MCF 10A (cell line): Measurements from ENCODE around the gene TCF25. TPM values are rescaled to one million over a fixed set of nuclear protein-coding genes. Genes with fewer than 3 reads are reported as not detected.

Experiments
- BruUV-seq: library from RNA; stranded (reverse); fragments of 400-500 nt; replicated peaks from 2 replicates; lab custom pipeline; 2021; lab: Mats Ljungman, UMichigan
- CTCF ChIA-PET: fragments of 300-600 bp; sonication (Branson Sonifier 250); formaldehyde crosslinking; extraction: SDS; loops from one replicate; lab custom pipeline; 2021; ENCODE audit warnings: antibody characterized with exemption, inconsistent platforms; lab: Yijun Ruan, JAX
- POLR2A ChIA-PET: fragments of 300-600, 350-650 bp; sonication (Branson Sonifier 250); formaldehyde crosslinking; extraction: SDS; loops from one replicate; lab custom pipeline; 2020; ENCODE audit warnings: antibody characterized with exemption, inconsistent platforms; lab: Yijun Ruan, JAX
- DNase-seq: peaks from one replicate; pipeline ENCODE4 v3.0.0-alpha.2; 2018; ENCODE audit not compliant: unreplicated experiment
- H3K27ac Mint-ChIP-seq: one replicate; pipeline ENCODE4 v1.8.0; 2022; ENCODE audit warnings: mild to moderate bottlenecking, low read depth, mixed read lengths; ENCODE audit not compliant: unreplicated experiment
- H3K27me3 Mint-ChIP-seq: one replicate; pipeline ENCODE4 v1.8.0; 2022; ENCODE audit warnings: mixed read lengths; ENCODE audit not compliant: insufficient read depth, unreplicated experiment
- H3K36me3 Mint-ChIP-seq: one replicate; pipeline ENCODE4 v1.8.0; 2022; ENCODE audit warnings: mild to moderate bottlenecking, moderate library complexity, mixed read lengths; ENCODE audit not compliant: insufficient read depth, unreplicated experiment
- H3K4me1 Mint-ChIP-seq: one replicate; pipeline ENCODE4 v1.8.0; 2022; ENCODE audit warnings: mixed read lengths; ENCODE audit not compliant: insufficient read depth, unreplicated experiment
- H3K4me3 Mint-ChIP-seq: one replicate; pipeline ENCODE4 v1.8.0; 2022; ENCODE audit warnings: mild to moderate bottlenecking, moderate library complexity, mixed read lengths; ENCODE audit not compliant: unreplicated experiment
- H3K9me3 Mint-ChIP-seq: one replicate; pipeline ENCODE4 v1.8.0; 2022; ENCODE audit warnings: mixed read lengths; ENCODE audit not compliant: unreplicated experiment
- intact Hi-C: fragments of 100-400 bp; cut with micrococcal nuclease; formaldehyde crosslinking; loops from 2 replicates; pipeline ENCODE4 v1.14.1; 2022
- total RNA-seq: library from RNA; stranded (reverse); gene quantifications from 2 replicates; pipeline ENCODE4 v1.2.3, GENCODE V29; 2022
- TF ChIP-seq, protein P1 (sequence below): fragments of 200-600 bp; IDR thresholded peaks from one replicate; pipeline ENCODE4 v1.8.0; 2022; ENCODE audit warnings: antibody characterized with exemption, mild to moderate bottlenecking; ENCODE audit not compliant: unreplicated experiment

Gene TCF25
- total RNA-seq, 1 experiment from 2014 or later, result 239 TPM

DNA sequence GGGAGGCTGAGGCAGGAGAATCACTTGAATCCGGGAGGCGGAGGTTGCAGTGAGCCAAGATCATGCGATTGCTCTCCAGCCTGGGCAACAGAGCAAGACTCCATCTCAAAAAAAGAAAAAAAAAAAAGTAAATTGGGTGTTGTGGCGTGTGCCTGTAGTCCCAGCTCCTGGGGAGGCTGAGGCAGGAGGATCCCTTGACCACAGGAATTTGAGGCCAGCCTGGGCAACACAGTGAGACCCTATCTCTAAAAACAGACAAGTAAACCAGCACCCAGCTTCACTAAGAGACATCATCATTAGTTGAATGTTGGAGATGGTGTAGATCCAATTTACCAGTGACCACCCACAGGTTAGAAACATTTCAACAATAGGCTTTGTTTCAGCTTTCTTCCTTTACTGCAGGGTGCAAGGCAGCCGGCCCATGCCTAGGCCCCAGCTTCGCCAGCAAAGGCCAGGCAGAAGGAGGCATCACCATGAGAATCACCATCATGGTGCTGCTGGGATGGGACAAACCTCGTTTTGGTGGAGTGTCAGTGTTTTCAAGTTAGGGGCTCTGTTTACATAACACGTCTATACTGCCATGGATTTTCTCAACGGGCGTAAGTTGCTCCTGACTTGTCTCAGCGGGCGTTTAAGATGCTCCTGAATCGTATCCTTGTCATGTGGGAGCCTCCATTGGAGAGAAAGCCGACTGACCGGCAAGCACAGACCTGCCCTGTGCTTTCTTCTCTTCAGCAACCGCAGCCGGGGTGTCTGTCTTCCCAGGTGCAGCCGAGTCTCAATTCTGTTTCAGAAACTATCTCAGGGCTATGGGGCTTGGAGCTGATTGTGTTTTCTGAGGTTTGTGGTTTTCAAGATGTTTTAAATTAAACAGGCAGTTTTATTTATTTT lies 7.3 kb downstream of the TCF25 start:
- Mint-ChIP-seq H3K27ac (peak overlapping the region; percentile 76), H3K4me3 (no peak overlapping the region), H3K27me3 (no peaks in the 10 kb centered on the region), H3K36me3 (peaks cover 83% of the 10 kb centered on the region), H3K4me1 (peaks cover 11% of the 10 kb centered on the region), H3K9me3 (no peaks in the 10 kb centered on the region)
- TF ChIP-seq, protein P1, sequence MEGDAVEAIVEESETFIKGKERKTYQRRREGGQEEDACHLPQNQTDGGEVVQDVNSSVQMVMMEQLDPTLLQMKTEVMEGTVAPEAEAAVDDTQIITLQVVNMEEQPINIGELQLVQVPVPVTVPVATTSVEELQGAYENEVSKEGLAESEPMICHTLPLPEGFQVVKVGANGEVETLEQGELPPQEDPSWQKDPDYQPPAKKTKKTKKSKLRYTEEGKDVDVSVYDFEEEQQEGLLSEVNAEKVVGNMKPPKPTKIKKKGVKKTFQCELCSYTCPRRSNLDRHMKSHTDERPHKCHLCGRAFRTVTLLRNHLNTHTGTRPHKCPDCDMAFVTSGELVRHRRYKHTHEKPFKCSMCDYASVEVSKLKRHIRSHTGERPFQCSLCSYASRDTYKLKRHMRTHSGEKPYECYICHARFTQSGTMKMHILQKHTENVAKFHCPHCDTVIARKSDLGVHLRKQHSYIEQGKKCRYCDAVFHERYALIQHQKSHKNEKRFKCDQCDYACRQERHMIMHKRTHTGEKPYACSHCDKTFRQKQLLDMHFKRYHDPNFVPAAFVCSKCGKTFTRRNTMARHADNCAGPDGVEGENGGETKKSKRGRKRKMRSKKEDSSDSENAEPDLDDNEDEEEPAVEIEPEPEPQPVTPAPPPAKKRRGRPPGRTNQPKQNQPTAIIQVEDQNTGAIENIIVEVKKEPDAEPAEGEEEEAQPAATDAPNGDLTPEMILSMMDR, result no peak
- ChIA-PET POLR2A (interaction anchor here (0.7 to 1.9 kb wide), 3 partner anchors 7 to 36 kb away, joined by 3 to 5 read pairs (median 3); partner anchors contain the start of gene TCF25), CTCF (interaction anchor here (0.5 to 0.7 kb wide), 2 partner anchors 161 to 312 kb away, joined by 3 to 4 read pairs; no protein-coding TSS in a partner anchor)
- BruUV-seq, result no TSS peak
- no peak for DNase-seq
- intact Hi-C loops, result no loop called here

DNA sequence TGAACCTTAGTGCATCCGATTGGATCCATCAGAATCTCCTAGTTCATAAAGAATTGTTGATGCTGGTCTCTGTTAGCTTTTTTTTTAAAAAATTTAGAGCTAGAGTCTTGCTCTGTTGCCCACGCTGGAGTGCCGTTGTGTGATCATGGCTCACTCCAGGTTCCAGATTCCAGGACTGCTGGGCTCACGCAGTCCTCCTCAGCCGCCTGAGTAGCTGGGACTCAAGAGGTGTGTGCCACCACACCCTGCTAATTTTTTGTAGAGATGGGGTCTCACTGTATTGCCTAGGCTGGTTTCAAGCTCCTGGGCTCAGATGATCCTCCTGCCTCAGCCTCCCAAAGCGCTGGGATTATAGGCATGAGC lies 8.0 kb downstream of the TCF25 start:
- no peak overlapping the region for H3K4me3 Mint-ChIP-seq
- H3K9me3 Mint-ChIP-seq, result no peaks in the 10 kb centered on the region
- BruUV-seq, result no TSS peak
- H3K4me1 Mint-ChIP-seq, result peaks cover 11% of the 10 kb centered on the region
- POLR2A ChIA-PET, result interaction anchor here (0.7 to 1.9 kb wide), 4 partner anchors 8 to 42 kb away, joined by 3 to 5 read pairs (median 3); partner anchors contain the start of genes TCF25 and TUBB3
- DNase-seq, result no peak
- H3K36me3 Mint-ChIP-seq, result peaks cover 83% of the 10 kb centered on the region
- TF ChIP-seq, protein P1, result no peak
- CTCF ChIA-PET, result interaction anchor here (0.7 kb wide), 1 partner anchor 162 kb away, joined by 4 read pairs; no protein-coding TSS in a partner anchor
- H3K27ac Mint-ChIP-seq, result peak overlapping the region; percentile 76
- no peaks in the 10 kb centered on the region for H3K27me3 Mint-ChIP-seq
- intact Hi-C loops, result no loop called here

DNA sequence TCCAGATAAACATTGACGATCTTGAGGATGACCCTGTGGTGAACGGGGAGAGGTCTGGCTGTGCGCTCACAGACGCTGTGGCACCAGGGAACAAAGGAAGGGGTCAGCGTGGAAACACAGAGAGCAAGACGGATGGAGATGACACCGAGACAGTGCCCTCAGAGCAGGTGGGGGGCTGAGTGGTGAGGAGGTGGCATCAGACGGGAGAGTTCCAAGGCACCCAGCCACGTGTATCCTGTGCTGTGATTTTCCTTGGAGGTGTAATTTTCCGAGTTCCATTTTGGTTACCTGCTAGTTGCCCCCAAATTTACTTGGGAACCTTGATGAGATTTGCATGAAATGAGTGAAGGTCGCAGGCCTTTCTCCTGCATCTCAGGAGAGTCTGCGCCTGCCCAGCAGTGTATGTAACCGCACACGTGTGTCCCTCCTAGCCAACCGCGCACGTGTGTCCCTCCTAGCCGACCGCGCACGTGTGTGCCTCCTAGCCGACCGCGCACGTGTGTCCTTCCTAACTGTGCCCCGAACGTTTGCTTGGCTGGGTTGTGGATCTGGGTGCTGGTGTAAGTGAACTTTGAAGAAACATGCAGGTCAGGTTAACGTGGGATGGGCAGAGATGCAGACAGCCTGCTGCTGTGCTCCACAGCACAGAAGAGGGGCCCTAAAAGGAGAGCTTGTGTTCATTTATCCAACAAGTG lies 10.1 kb downstream of the TCF25 start:
- Mint-ChIP-seq H3K4me1 (peaks cover 6% of the 10 kb centered on the region), H3K27me3 (no peaks in the 10 kb centered on the region), H3K36me3 (peaks cover 83% of the 10 kb centered on the region), H3K9me3 (no peaks in the 10 kb centered on the region), H3K27ac (peak overlapping the region; percentile 27), H3K4me3 (no peak overlapping the region)
- TF ChIP-seq, protein P1, result no peak
- no peak for DNase-seq
- BruUV-seq, result no TSS peak
- CTCF ChIA-PET, result no interaction called here
- intact Hi-C loops, result no loop called here
- POLR2A ChIA-PET, result interaction anchor here (0.5 to 1.2 kb wide), 2 partner anchors 10 to 1061 kb away, joined by 3 read pairs; partner anchors contain the start of gene TCF25

DNA sequence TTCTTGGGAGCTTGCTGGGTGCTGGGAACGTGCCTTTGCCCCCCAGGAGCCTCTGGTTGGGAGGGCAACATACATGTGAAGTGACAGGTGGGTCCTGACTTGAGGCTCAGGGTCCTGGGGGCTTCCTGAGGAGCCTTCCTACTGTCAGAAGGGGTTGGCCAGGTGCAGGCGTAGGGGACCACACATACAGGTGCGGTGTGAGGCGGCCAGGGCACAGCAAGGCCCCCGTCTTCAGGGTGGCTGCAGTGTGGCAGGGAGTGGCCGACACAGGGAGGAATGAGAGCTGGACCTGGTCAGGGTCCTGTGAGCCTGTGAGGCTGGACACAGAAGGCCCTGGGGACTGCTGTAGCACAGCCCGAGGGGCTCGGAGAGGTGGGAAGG lies 10.6 kb downstream of the TCF25 start:
- TF ChIP-seq, protein P1, result no peak
- no TSS peak for BruUV-seq
- ChIA-PET CTCF (no interaction called here), POLR2A (no interaction called here)
- Mint-ChIP-seq H3K9me3 (no peaks in the 10 kb centered on the region), H3K27ac (no peak overlapping the region), H3K27me3 (no peaks in the 10 kb centered on the region), H3K36me3 (peaks cover 83% of the 10 kb centered on the region), H3K4me1 (peaks cover 6% of the 10 kb centered on the region), H3K4me3 (no peak overlapping the region)
- no peak for DNase-seq
- intact Hi-C loops, result no loop called here
